Hematopoietic multipotent progenitor cell treated with erythropoietin and hydrocortisone succinate and interleukin-3 and kit ligand, for 17 days (in vitro differentiated cells): ENCODE measurements around the gene SIN3A.

Source experiments
- DNase-seq: peaks from one replicate; pipeline ENCODE4 v3.0.0-alpha.2; 2015; ENCODE audit warnings: low spot score

SIN3A gene

GRCh38 chr15:75380773-75381172, 70.7 kb downstream of the SIN3A start:
- DNase-seq, result no peak

GRCh38 chr15:75371901-75372688, 79.4 kb downstream of the SIN3A start:
- no peak for DNase-seq

GRCh38 chr15:75371486-75371885, 80.0 kb downstream of the SIN3A start:
- no peak for DNase-seq

- no peak for DNase-seq
Observed at GRCh38 chr15:75369897-75370581, 81.5 kb downstream of the SIN3A start.

GRCh38 chr15:75368689-75369239, 82.7 kb downstream of the SIN3A start:
- no peak for DNase-seq

- DNase-seq, result peak; percentile 99
Observed at GRCh38 chr15:75367913-75368688, 83.4 kb downstream of the SIN3A start, which contains the start of gene MAN2C1. TSS of gene MAN2C1 (minus strand) at chr15:75368607. CDS start at chr15:75368583, 24 bp downstream.

GRCh38 chr15:75367406-75367912, 84.0 kb downstream of the SIN3A start:
- no peak for DNase-seq

- DNase-seq, result peak; percentile 28
Observed at GRCh38 chr15:75367006-75367405, 84.5 kb downstream of the SIN3A start.

GRCh38 chr15:75366163-75366562, 85.3 kb downstream of the SIN3A start:
- no peak for DNase-seq

- DNase-seq, result no peak
Observed at GRCh38 chr15:75364881-75365280, 86.6 kb downstream of the SIN3A start.

GRCh38 chr15:75363786-75364185, 87.7 kb downstream of the SIN3A start:
- DNase-seq, result no peak

GRCh38 chr15:75362642-75363249, 88.7 kb downstream of the SIN3A start:
- no peak for DNase-seq

- no peak for DNase-seq
Observed at GRCh38 chr15:75361989-75362641, 89.4 kb downstream of the SIN3A start.

GRCh38 chr15:75361361-75361988, 90.0 kb downstream of the SIN3A start:
- DNase-seq, result no peak

GRCh38 chr15:75360856-75361255, 90.6 kb downstream of the SIN3A start:
- no peak for DNase-seq

- DNase-seq, result no peak
Observed at GRCh38 chr15:75360391-75360790, 91.1 kb downstream of the SIN3A start.

GRCh38 chr15:75359537-75360250, 91.8 kb downstream of the SIN3A start:
- DNase-seq, result no peak

GRCh38 chr15:75358771-75359536, 92.5 kb downstream of the SIN3A start:
- DNase-seq, result no peak

- DNase-seq, result no peak
Observed at GRCh38 chr15:75357976-75358673, 93.4 kb downstream of the SIN3A start.
